H1 (cell line): Measurements from ENCODE around the gene ELFN1. TPM values are rescaled to one million over a fixed set of nuclear protein-coding genes. Genes with fewer than 3 reads are reported as not detected.
A peak's percentile ranks its signal among the peaks of the same experiment; 100 is the strongest.

Source experiments
- BCL11A ChIP-seq, 2 experiments: IDR thresholded peaks; one replicate each; pipeline ENCODE4 v1.6.1; 2011; ENCODE audit warnings: low read depth in 2 of 2, low read length in 2 of 2, mild to moderate bottlenecking in 2 of 2
- CHD2 ChIP-seq: IDR thresholded peaks from 2 replicates; pipeline ENCODE4 v1.6.1; 2012; ENCODE audit warnings: low read length, improper control_type of control experiment
- CTBP2 ChIP-seq: IDR thresholded peaks from 2 replicates; pipeline ENCODE4 v1.7.0; 2011; ENCODE audit warnings: borderline replicate concordance, mild to moderate bottlenecking, moderate library complexity, mixed read lengths, low read length; ENCODE audit not compliant: insufficient read depth, insufficient read length
- JUND ChIP-seq: IDR thresholded peaks from 2 replicates; pipeline ENCODE4 v1.6.1; 2011; ENCODE audit warnings: mild to moderate bottlenecking, improper control_type of control experiment, low read length
- RXRA ChIP-seq: IDR thresholded peaks from 2 replicates; pipeline ENCODE4 v1.6.1; 2011; ENCODE audit warnings: low read depth, mild to moderate bottlenecking, low read length, moderate library complexity; ENCODE audit not compliant: insufficient read depth
- SP2 ChIP-seq: IDR thresholded peaks from 2 replicates; pipeline ENCODE4 v1.6.1; 2012; ENCODE audit warnings: mild to moderate bottlenecking, low read length, inconsistent platforms
- SRF ChIP-seq: IDR thresholded peaks from 2 replicates; pipeline ENCODE4 v1.6.1; 2011; ENCODE audit warnings: mild to moderate bottlenecking, low read depth, low read length, moderate library complexity
- SUZ12 ChIP-seq: fragments of 200-600 bp; sonication (generic); IDR thresholded peaks from 2 replicates; pipeline ENCODE4 v1.6.1; 2012; ENCODE audit warnings: mild to moderate bottlenecking, inconsistent platforms, low read length, moderate library complexity, mixed read lengths
- TEAD4 ChIP-seq: IDR thresholded peaks from 2 replicates; pipeline ENCODE4 v1.6.1; 2012; ENCODE audit warnings: low read depth, low read length, inconsistent platforms, mixed read lengths
- polyA plus RNA-seq, 7 experiments: library from polyadenylated mRNA; depleted of rRNA in 3 of 7; stranded (reverse) in 5 of 7; unstranded in 2 of 7; fragments of >200 nt in 5 of 7; fragments of 200-250 nt in 2 of 7; gene quantifications; 1 replicate in 5 of 7; 2 replicates in 1 of 7; 4 replicates in 1 of 7; pipeline versions ENCODE4 v1.2.1 to v1.2.3, GENCODE V29; 2011 to 2013; ENCODE audit warnings: missing spikeins in 2 of 7, mixed read lengths in 2 of 7
- total RNA-seq: library from RNA; stranded (reverse); fragmentation: NEBNext Ultra II Directional; extraction: Animal tissue kit (Norgen Biotek cat#: 25700); gene quantifications from 2 replicates; pipeline ENCODE4 v1.2.1, GENCODE V29; 2021
- TF ChIP-seq, protein P1 (sequence below), 3 experiments: IDR thresholded peaks; 1 replicate in 2 of 3; 2 replicates in 1 of 3; pipeline versions ENCODE4 v1.5.1 to v1.6.1; 2011; ENCODE audit warnings: low read length in 3 of 3, mild to moderate bottlenecking in 3 of 3, inconsistent platforms in 2 of 3, low read depth in 1 of 3, moderate library complexity in 1 of 3; ENCODE audit not compliant: insufficient read depth in 1 of 3; ENCODE audit errors: control extremely low read depth in 1 of 3

The ELFN1 gene
- total and polyA plus RNA-seq, 2 of the 8 experiments (the other 6 are each of a cell fraction or from before 2014, with no cell fraction given), result 2.0 to 4.5 TPM

- TF ChIP-seq, protein P1, sequence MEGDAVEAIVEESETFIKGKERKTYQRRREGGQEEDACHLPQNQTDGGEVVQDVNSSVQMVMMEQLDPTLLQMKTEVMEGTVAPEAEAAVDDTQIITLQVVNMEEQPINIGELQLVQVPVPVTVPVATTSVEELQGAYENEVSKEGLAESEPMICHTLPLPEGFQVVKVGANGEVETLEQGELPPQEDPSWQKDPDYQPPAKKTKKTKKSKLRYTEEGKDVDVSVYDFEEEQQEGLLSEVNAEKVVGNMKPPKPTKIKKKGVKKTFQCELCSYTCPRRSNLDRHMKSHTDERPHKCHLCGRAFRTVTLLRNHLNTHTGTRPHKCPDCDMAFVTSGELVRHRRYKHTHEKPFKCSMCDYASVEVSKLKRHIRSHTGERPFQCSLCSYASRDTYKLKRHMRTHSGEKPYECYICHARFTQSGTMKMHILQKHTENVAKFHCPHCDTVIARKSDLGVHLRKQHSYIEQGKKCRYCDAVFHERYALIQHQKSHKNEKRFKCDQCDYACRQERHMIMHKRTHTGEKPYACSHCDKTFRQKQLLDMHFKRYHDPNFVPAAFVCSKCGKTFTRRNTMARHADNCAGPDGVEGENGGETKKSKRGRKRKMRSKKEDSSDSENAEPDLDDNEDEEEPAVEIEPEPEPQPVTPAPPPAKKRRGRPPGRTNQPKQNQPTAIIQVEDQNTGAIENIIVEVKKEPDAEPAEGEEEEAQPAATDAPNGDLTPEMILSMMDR (IDR thresholded peaks at IDR 0.05; ENCODE audit: control extremely low read depth in 1 of 3, insufficient read depth in 1 of 3, low read depth in 1 of 3, low read length in 3 of 3), result no peak
- TF ChIP-seq BCL11A (IDR thresholded peaks at IDR 0.05; ENCODE audit: low read depth in 2 of 2, low read length in 2 of 2), result no peak
- no peak for TF ChIP-seq CHD2
- no peak for TF ChIP-seq SP2
- peak; percentile 38; the same call in 1 of the 2 replicates for TF ChIP-seq JUND
- TF ChIP-seq SRF, result no peak
- TF ChIP-seq TEAD4, result no peak
- TF ChIP-seq CTBP2, result no peak
- no peak for TF ChIP-seq RXRA
- TF ChIP-seq SUZ12, result no peak
Observed at GRCh38 chr7:1693991-1694524, 24.0 kb downstream of the ELFN1 start (continued).
